H1 (cell line): ENCODE measurements around the gene XAB2. TPM values are rescaled to one million over a fixed set of nuclear protein-coding genes. Genes with fewer than 3 reads are reported as not detected.

Experiments used
- CTCF ChIA-PET: fragments of 300-600 bp; sonication (Branson Sonifier 250); formaldehyde crosslinking; loops from one replicate; lab custom pipeline; 2021; ENCODE audit not compliant: partially characterized antibody; lab: Charles Lee
- POLR2A ChIA-PET: fragments of 300-600 bp; sonication (Branson Sonifier 250); formaldehyde crosslinking; loops from one replicate; lab custom pipeline; 2021; ENCODE audit warnings: inconsistent platforms; ENCODE audit not compliant: partially characterized antibody; lab: Charles Lee
- DNase-seq, 2 experiments: peaks; one replicate each; pipeline versions ENCODE4 v3.0.0 to v3.0.0-alpha.2; 2010 to 2022; ENCODE audit warnings: low spot score in 2 of 2, low read depth in 1 of 2, mixed read lengths in 1 of 2
- FAIRE-seq: peaks from 2 replicates; lab custom pipeline; 2011; peaks lifted over from hg19 to GRCh38; lab: Jason Lieb, UNC
- H2AFZ ChIP-seq: 2 replicates; pipeline ENCODE4 v1.8.1; 2012; ENCODE audit warnings: low read length, inconsistent platforms
- H2AK5ac ChIP-seq: 2 replicates; pipeline ENCODE4 v1.6.1; 2013; ENCODE audit warnings: low read depth, low read length
- H2BK120ac ChIP-seq: replicated peaks from 2 replicates; pipeline ENCODE3; 2013; ENCODE audit warnings: low read depth, low read length, inconsistent platforms
- H2BK12ac ChIP-seq: 2 replicates; pipeline ENCODE4 v1.6.1; 2013; ENCODE audit warnings: low read depth, low read length
- H2BK15ac ChIP-seq: 2 replicates; pipeline ENCODE4 v1.6.1; 2013; ENCODE audit warnings: low read length
- H2BK20ac ChIP-seq: 2 replicates; pipeline ENCODE4 v1.6.1; 2013; ENCODE audit warnings: low read length
- H2BK5ac ChIP-seq: 2 replicates; pipeline ENCODE4 v1.6.1; 2013; ENCODE audit warnings: low read depth, low read length
- H3K14ac ChIP-seq: 2 replicates; pipeline ENCODE4 v1.6.1; 2013; ENCODE audit warnings: inconsistent platforms; ENCODE audit not compliant: insufficient read length
- H3K18ac ChIP-seq: 2 replicates; pipeline ENCODE4 v1.6.1; 2013; ENCODE audit warnings: low read length; ENCODE audit errors: extremely low read depth
- H3K23ac ChIP-seq: 2 replicates; pipeline ENCODE4 v1.6.1; 2013; ENCODE audit warnings: inconsistent platforms; ENCODE audit not compliant: insufficient read length
- H3K23me2 ChIP-seq: 2 replicates; pipeline ENCODE4 v1.6.1; 2013; ENCODE audit warnings: low read depth, low read length
- H3K27ac ChIP-seq: 2 replicates; pipeline ENCODE4 v1.6.1; 2011; ENCODE audit warnings: low read depth, low read length, inconsistent platforms
- H3K27me3 ChIP-seq, 4 experiments: replicated peaks in 1 of 4; 1 replicate in 1 of 4; 2 replicates in 3 of 4; pipeline versions ENCODE4 v1.6.1 to v1.8.1; 2011 to 2013; ENCODE audit warnings: low read length in 3 of 4, mild to moderate bottlenecking in 3 of 4, inconsistent platforms in 2 of 4, mixed read lengths in 2 of 4, moderate library complexity in 1 of 4; ENCODE audit not compliant: control insufficient read depth in 3 of 4, insufficient read depth in 3 of 4; ENCODE audit errors: extremely low read depth in 1 of 4
- H3K36me3 ChIP-seq, 4 experiments: 2 replicates each; pipeline versions ENCODE4 v1.6.1 to v1.8.1; 2011 to 2013; ENCODE audit warnings: mild to moderate bottlenecking in 4 of 4, low read length in 3 of 4, moderate library complexity in 2 of 4, control low read depth in 1 of 4, inconsistent platforms in 1 of 4; ENCODE audit not compliant: insufficient read depth in 4 of 4, control insufficient read depth in 2 of 4
- H3K4ac ChIP-seq: replicated peaks from 2 replicates; pipeline ENCODE3; 2013; ENCODE audit warnings: low read length, low read depth, mixed read lengths, inconsistent platforms; ENCODE audit not compliant: insufficient read length
- H3K4me1 ChIP-seq, 4 experiments: replicated peaks in 1 of 4; 1 replicate in 1 of 4; 2 replicates in 3 of 4; pipeline versions ENCODE4 v1.6.1 to v1.8.1; 2011 to 2013; ENCODE audit warnings: low read length in 3 of 4, inconsistent platforms in 2 of 4, mixed read lengths in 1 of 4; ENCODE audit not compliant: insufficient read depth in 4 of 4, control insufficient read depth in 3 of 4
- H3K4me2 ChIP-seq, 2 experiments: 2 replicates each; pipeline versions ENCODE4 v1.6.1 to v1.8.1; 2011 to 2013; ENCODE audit warnings: low read depth in 2 of 2, low read length in 2 of 2, control low read depth in 1 of 2, inconsistent platforms in 1 of 2, mild to moderate bottlenecking in 1 of 2; ENCODE audit not compliant: insufficient read depth in 1 of 2
- H3K4me3 ChIP-seq, 4 experiments: fragments of 200-600, 300-600 bp in 1 of 4; sonication (generic), shearing (Covaris generic), sonication (Bioruptor Twin) in 1 of 4; 2 replicates each; pipeline versions ENCODE4 v1.5.1 to v1.8.1; 2011 to 2016; ENCODE audit warnings: low read length in 4 of 4, low read depth in 3 of 4, control low read depth in 2 of 4, inconsistent platforms in 2 of 4, mild to moderate bottlenecking in 2 of 4, mixed read lengths in 1 of 4, moderate library complexity in 1 of 4; ENCODE audit not compliant: insufficient read depth in 2 of 4; ENCODE audit errors: extremely low read depth in 1 of 4
- H3K56ac ChIP-seq: replicated peaks from 2 replicates; pipeline ENCODE3; 2013; ENCODE audit warnings: low read depth, mild to moderate bottlenecking, mixed read lengths, low read length, inconsistent platforms; ENCODE audit not compliant: insufficient read length
- H3K79me1 ChIP-seq: 2 replicates; pipeline ENCODE4 v1.6.1; 2013; ENCODE audit warnings: low read depth, low read length, control low read depth
- H3K79me2 ChIP-seq, 2 experiments: 2 replicates each; pipeline versions ENCODE4 v1.6.1 to v1.8.1; 2012 to 2013; ENCODE audit warnings: low read length in 2 of 2, mild to moderate bottlenecking in 2 of 2, inconsistent platforms in 1 of 2; ENCODE audit not compliant: insufficient read depth in 2 of 2, control insufficient read depth in 1 of 2
- H3K9ac ChIP-seq, 4 experiments: replicated peaks in 1 of 4; 1 replicate in 1 of 4; 2 replicates in 3 of 4; pipeline versions ENCODE4 v1.6.1 to v1.8.1; 2011 to 2013; ENCODE audit warnings: low read depth in 3 of 4, low read length in 3 of 4, control low read depth in 2 of 4, mild to moderate bottlenecking in 2 of 4, moderate library complexity in 2 of 4, inconsistent platforms in 1 of 4; ENCODE audit errors: extremely low read depth in 1 of 4
- H3K9me3 ChIP-seq, 2 experiments: 2 replicates each; pipeline versions ENCODE4 v1.6.1 to v1.8.1; 2012 to 2013; ENCODE audit warnings: mild to moderate bottlenecking in 2 of 2, moderate library complexity in 2 of 2, control low read depth in 1 of 2, inconsistent platforms in 1 of 2, low read depth in 1 of 2, low read length in 1 of 2, mixed read lengths in 1 of 2; ENCODE audit not compliant: insufficient read depth in 2 of 2
- H4K20me1 ChIP-seq, 2 experiments: replicated peaks in 1 of 2; 2 replicates each; pipeline versions ENCODE3 to v1.8.1; 2011 to 2013; ENCODE audit warnings: inconsistent platforms in 2 of 2, low read length in 2 of 2, mild to moderate bottlenecking in 1 of 2; ENCODE audit not compliant: insufficient read depth in 2 of 2, control insufficient read depth in 1 of 2
- H4K5ac ChIP-seq: 2 replicates; pipeline ENCODE4 v1.6.1; 2013; ENCODE audit warnings: low read length, low read depth, mixed read lengths, inconsistent platforms; ENCODE audit not compliant: insufficient read length
- H4K8ac ChIP-seq: 2 replicates; pipeline ENCODE4 v1.8.0; 2013; ENCODE audit warnings: mild to moderate bottlenecking, moderate library complexity, low read length, inconsistent platforms; ENCODE audit not compliant: insufficient read depth; ENCODE audit errors: extremely low read depth
- H4K91ac ChIP-seq: replicated peaks from 2 replicates; pipeline ENCODE3; 2013; ENCODE audit warnings: low read length, mixed read lengths, inconsistent platforms; ENCODE audit not compliant: insufficient read length
- BACH1 ChIP-seq: IDR thresholded peaks from 2 replicates; pipeline ENCODE4 v1.6.1; 2012; ENCODE audit warnings: low read length, improper control_type of control experiment
- BCL11A ChIP-seq, 2 experiments: IDR thresholded peaks; one replicate each; pipeline ENCODE4 v1.6.1; 2011; ENCODE audit warnings: low read depth in 2 of 2, low read length in 2 of 2, mild to moderate bottlenecking in 2 of 2
- BRCA1 ChIP-seq: IDR thresholded peaks from 2 replicates; pipeline ENCODE4 v1.6.1; 2012; ENCODE audit warnings: low read depth, low read length, improper control_type of control experiment
- CHD2 ChIP-seq: IDR thresholded peaks from 2 replicates; pipeline ENCODE4 v1.6.1; 2012; ENCODE audit warnings: low read length, improper control_type of control experiment
- EGR1 ChIP-seq: IDR thresholded peaks from 2 replicates; pipeline ENCODE4 v1.6.1; 2011; ENCODE audit warnings: low read depth, low read length, borderline replicate concordance
- RAD21 ChIP-seq, 2 experiments: IDR thresholded peaks in 1 of 2; conservative IDR thresholded peaks in 1 of 2; 2 replicates each; pipeline ENCODE4 v1.6.1; 2011; ENCODE audit warnings: low read depth in 2 of 2, low read length in 2 of 2, improper control_type of control experiment in 1 of 2, inconsistent platforms in 1 of 2, mild to moderate bottlenecking in 1 of 2, moderate library complexity in 1 of 2
- SAP30 ChIP-seq: fragments of 300-600 bp; sonication (generic); IDR thresholded peaks from 2 replicates; pipeline ENCODE4 v1.7.1; 2012; ENCODE audit warnings: low read length, moderate library complexity, mild to moderate bottlenecking, inconsistent platforms; ENCODE audit not compliant: insufficient read depth, insufficient replicate concordance
- SRF ChIP-seq: IDR thresholded peaks from 2 replicates; pipeline ENCODE4 v1.6.1; 2011; ENCODE audit warnings: mild to moderate bottlenecking, low read depth, low read length, moderate library complexity
- WGBS, 2 experiments: shearing (Covaris generic) in 1 of 2; methylation state at CpG; one replicate each; pipeline versions ENCODE4 v1.1.6 to v1.1.7; 2013 to 2015; ENCODE audit warnings: low lambda C conversion rate in 2 of 2, mixed read lengths in 2 of 2, inconsistent platforms in 1 of 2, low coverage in 1 of 2, missing lambda C conversion rate in 1 of 2; ENCODE audit not compliant: insufficient replicate concordance in 2 of 2, insufficient coverage in 1 of 2, insufficient read length in 1 of 2; ENCODE audit errors: extremely low coverage in 1 of 2, missing lambda C conversion rate in 1 of 2; 5-methylcytosine and 5-hydroxymethylcytosine counted together
- polyA plus RNA-seq, 7 experiments: library from polyadenylated mRNA; depleted of rRNA in 3 of 7; stranded (reverse) in 5 of 7; unstranded in 2 of 7; fragments of >200 nt in 5 of 7; fragments of 200-250 nt in 2 of 7; gene quantifications; 1 replicate in 5 of 7; 2 replicates in 1 of 7; 4 replicates in 1 of 7; pipeline versions ENCODE4 v1.2.1 to v1.2.3, GENCODE V29; 2011 to 2013; ENCODE audit warnings: missing spikeins in 2 of 7, mixed read lengths in 2 of 7
- total RNA-seq: library from RNA; stranded (reverse); fragmentation: NEBNext Ultra II Directional; extraction: Animal tissue kit (Norgen Biotek cat#: 25700); gene quantifications from 2 replicates; pipeline ENCODE4 v1.2.1, GENCODE V29; 2021

The XAB2 gene
- total and polyA plus RNA-seq, 2 of the 8 experiments (the other 6 are each of a cell fraction or from before 2014, with no cell fraction given): 48.2 to 49.4 TPM

- H3K23ac ChIP-seq: no peak overlapping the region
- H3K36me3 ChIP-seq: peaks cover 2 to 16% (median 8%) of the 10 kb centered on the region in 4 experiments; a peak in 5 of 8 replicates
- no peaks in the 10 kb centered on the region; a peak in 3 of 7 replicates for H3K4me1 ChIP-seq
- no peak overlapping the region for H3K4me2 ChIP-seq
- TF ChIP-seq SRF (no peak), BRCA1 (no peak), RAD21 (IDR thresholded peaks at IDR 0.05 in 1 of 2, conservative IDR thresholded peaks at IDR 0.05 in 1 of 2; ENCODE audit: low read depth in 2 of 2, low read length in 2 of 2) (no peak), BACH1 (no peak), EGR1 (no peak), SAP30 (no peak), CHD2 (no peak), BCL11A (IDR thresholded peaks at IDR 0.05; ENCODE audit: low read depth in 2 of 2, low read length in 2 of 2) (no peak)
- H3K23me2 ChIP-seq: no peaks in the 10 kb centered on the region
- ChIA-PET POLR2A (interaction anchor here (0.6 to 6.2 kb wide), 5 partner anchors 11 to 29 kb away, joined by 3 to 29 read pairs (median 4); no protein-coding TSS in a partner anchor), CTCF (interaction anchor here (0.9 to 1.7 kb wide), 2 partner anchors 11 to 38 kb away, joined by 3 to 6 read pairs; no protein-coding TSS in a partner anchor)
- H2BK15ac ChIP-seq: no peak overlapping the region
- peaks cover 0 to 5% of the 10 kb centered on the region in 2 experiments; a peak in 2 of 4 replicates for H3K79me2 ChIP-seq
- no peak overlapping the region for H3K14ac ChIP-seq
- H3K79me1 ChIP-seq: peaks cover 2% of the 10 kb centered on the region
- DNase-seq (no peak), FAIRE-seq (no peak)
- H3K27ac ChIP-seq: no peak overlapping the region
- no peak overlapping the region for H2AK5ac ChIP-seq
- H3K4me3 ChIP-seq: no peak overlapping the region
- H3K56ac ChIP-seq: no peak overlapping the region
- no peak overlapping the region for H2BK12ac ChIP-seq
- H2AFZ ChIP-seq: no peak overlapping the region
- no peak overlapping the region for H3K9ac ChIP-seq
- peaks cover 3 to 22% of the 10 kb centered on the region in 2 experiments for H4K20me1 ChIP-seq
- H3K4ac ChIP-seq: no peak overlapping the region
- no peak overlapping the region for H4K5ac ChIP-seq
- no peak overlapping the region for H2BK5ac ChIP-seq
- H3K18ac ChIP-seq: no peak overlapping the region
- H4K91ac ChIP-seq: no peak overlapping the region
- no peak overlapping the region for H2BK120ac ChIP-seq
- H4K8ac ChIP-seq: no peak overlapping the region
- no peaks in the 10 kb centered on the region for H3K27me3 ChIP-seq
- WGBS, 2 experiments: 92% methylated on average over 12 of the region's 17 CpGs; no CpG with 5 or more reads in 1 of the 2 experiments
- no peaks in the 10 kb centered on the region for H3K9me3 ChIP-seq
- H2BK20ac ChIP-seq: no peak overlapping the region
Measured at GRCh38 chr19:7606289-7606688, 23.1 kb downstream of the XAB2 start.
